Progenitor cell of endocrine pancreas (in vitro differentiated cells): ENCODE measurements around the gene FAM72C. TPM values are rescaled to one million over a fixed set of nuclear protein-coding genes. Genes with fewer than 3 reads are reported as not detected.
"Not testable (repeated sequence)": the region's sequence is repeated elsewhere in the genome, so short reads cannot be mapped to it uniquely, and the experiment has no call there.

ENCODE experiments used
- DNase-seq: peaks from one replicate; pipeline ENCODE4 v3.0.0; 2021; ENCODE audit warnings: low spot score; ENCODE audit not compliant: unreplicated experiment
- H3K27ac Mint-ChIP-seq: 2 replicates; pipeline ENCODE4 v1.8.0; 2021; ENCODE audit warnings: mild to moderate bottlenecking, moderate library complexity, mixed read lengths
- H3K27me3 Mint-ChIP-seq: 2 replicates; pipeline ENCODE4 v1.8.0; 2021; ENCODE audit warnings: mixed read lengths
- H3K36me3 Mint-ChIP-seq: 2 replicates; pipeline ENCODE4 v1.8.0; 2022; ENCODE audit warnings: mixed read lengths; ENCODE audit not compliant: insufficient read depth
- H3K4me1 Mint-ChIP-seq: 2 replicates; pipeline ENCODE4 v1.8.0; 2021; ENCODE audit warnings: low read depth, mixed read lengths
- H3K4me3 Mint-ChIP-seq: 2 replicates; pipeline ENCODE4 v1.8.0; 2021; ENCODE audit warnings: low read depth, mild to moderate bottlenecking, moderate library complexity, mixed read lengths
- H3K9me3 Mint-ChIP-seq: 2 replicates; pipeline ENCODE4 v1.8.0; 2021; ENCODE audit warnings: low read depth, mixed read lengths
- total RNA-seq: library from RNA; stranded (reverse); gene quantifications from 2 replicates; pipeline ENCODE4 v1.2.1, GENCODE V29; 2021
- TF ChIP-seq, protein P1 (sequence below): fragments of 200-600 bp; sonication (generic); IDR thresholded peaks from one replicate; pipeline ENCODE4 v1.5.0; 2021; ENCODE audit warnings: antibody characterized with exemption, mild to moderate bottlenecking; ENCODE audit not compliant: unreplicated experiment

Gene FAM72C
- total RNA-seq, 1 donor from 2014 or later, result 0.62 TPM

DNA sequence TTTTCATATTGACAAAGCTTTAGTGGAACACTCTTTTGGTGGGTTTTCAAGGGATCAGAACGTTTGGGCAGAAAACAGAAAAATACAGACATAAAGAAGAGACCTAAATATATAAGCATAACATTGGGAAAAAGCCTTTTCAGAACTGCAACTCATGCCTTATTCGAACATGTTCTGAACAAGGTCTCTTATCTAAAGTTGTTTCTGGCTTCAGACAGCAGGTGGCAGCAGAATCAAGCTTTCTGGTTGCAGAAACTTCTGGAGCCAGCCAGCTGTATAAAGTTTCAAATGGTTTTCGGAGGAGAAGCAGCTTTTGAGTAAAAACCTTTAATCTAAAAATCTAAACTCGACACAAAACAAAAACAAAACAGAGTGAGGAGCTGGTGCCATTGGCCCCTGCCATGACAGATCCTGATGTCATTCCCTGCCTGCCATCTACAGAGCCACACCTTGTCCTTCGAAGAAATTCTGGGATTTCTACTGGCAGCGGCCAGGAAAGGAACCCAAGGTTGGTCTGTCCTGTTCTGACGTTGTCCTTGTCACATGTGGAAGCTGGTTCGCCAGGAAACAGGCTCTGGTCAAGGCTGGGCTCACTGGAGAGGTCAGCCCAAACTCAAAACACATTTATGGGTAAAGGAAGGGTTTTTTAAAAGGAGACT is 35.2 kb downstream of the FAM72C start:
- not testable (repeated sequence) for H3K27ac Mint-ChIP-seq, H3K36me3 Mint-ChIP-seq, H3K9me3 Mint-ChIP-seq, DNase-seq, H3K4me1 Mint-ChIP-seq, H3K4me3 Mint-ChIP-seq, H3K27me3 Mint-ChIP-seq
- TF ChIP-seq, protein P1, sequence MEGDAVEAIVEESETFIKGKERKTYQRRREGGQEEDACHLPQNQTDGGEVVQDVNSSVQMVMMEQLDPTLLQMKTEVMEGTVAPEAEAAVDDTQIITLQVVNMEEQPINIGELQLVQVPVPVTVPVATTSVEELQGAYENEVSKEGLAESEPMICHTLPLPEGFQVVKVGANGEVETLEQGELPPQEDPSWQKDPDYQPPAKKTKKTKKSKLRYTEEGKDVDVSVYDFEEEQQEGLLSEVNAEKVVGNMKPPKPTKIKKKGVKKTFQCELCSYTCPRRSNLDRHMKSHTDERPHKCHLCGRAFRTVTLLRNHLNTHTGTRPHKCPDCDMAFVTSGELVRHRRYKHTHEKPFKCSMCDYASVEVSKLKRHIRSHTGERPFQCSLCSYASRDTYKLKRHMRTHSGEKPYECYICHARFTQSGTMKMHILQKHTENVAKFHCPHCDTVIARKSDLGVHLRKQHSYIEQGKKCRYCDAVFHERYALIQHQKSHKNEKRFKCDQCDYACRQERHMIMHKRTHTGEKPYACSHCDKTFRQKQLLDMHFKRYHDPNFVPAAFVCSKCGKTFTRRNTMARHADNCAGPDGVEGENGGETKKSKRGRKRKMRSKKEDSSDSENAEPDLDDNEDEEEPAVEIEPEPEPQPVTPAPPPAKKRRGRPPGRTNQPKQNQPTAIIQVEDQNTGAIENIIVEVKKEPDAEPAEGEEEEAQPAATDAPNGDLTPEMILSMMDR, result peak; percentile 60

DNA sequence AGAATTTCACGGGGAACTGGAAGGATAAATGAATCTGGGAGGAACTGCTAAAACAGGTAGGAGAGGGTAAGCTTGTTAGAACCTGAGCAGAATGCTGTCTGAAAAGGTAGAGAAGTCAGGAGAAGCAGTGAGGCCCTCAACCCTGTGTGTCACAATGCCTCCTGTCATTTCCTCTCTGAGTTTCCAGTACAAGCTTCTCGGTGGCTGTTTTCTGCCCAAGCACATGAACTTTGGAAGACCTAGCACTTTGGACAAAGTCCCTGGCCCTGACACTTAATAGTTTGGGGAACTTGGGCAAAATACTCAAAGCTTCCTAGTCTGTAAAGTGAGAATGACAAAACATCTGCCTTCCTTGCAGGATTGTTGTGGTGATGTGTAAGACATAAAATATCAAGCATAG is 52.7 kb downstream of the FAM72C start:
- H3K27me3 Mint-ChIP-seq, DNase-seq, H3K9me3 Mint-ChIP-seq, H3K36me3 Mint-ChIP-seq, H3K27ac Mint-ChIP-seq, H3K4me1 Mint-ChIP-seq, H3K4me3 Mint-ChIP-seq: not testable (repeated sequence)

DNA sequence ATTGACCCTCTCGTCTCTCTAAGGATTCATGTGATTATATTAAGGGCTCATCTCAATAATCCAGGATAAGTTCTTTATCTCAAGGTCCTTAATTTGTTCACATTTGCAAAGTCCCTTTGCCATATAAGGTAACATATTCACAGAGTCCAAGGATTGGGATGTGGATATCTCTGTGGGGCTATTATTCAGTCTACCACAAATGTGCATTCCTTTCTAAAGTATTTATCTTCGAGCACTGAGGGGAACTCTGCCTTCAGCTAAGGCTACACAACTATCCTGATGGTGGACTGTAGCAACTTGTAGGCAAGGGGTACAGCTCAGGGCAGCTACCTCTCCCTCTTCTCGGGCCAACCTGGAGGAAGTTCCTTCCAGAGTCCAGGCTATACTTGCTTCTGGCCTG is 53.2 kb downstream of the FAM72C start:
- not testable (repeated sequence) for H3K9me3 Mint-ChIP-seq

DNA sequence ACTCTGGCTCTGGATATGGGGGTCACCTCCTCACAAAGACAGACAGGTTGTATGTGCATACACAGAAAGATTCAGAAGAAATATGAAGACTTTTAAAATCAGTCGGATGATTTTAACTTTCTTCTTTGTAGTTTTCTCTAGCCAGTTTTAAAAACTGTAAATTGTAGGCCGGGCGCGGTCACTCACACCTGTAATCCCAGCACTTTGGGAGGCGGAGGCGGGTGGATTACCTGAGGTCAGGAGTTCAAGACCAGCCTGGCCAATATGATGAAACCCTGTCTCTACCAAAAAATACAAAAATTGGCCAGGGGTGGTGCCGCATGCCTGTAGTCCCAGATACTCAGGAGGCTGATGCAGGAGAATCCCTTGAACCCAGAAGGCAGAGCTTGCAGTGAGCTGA is 58.1 kb downstream of the FAM72C start:
- not testable (repeated sequence) for H3K4me1 Mint-ChIP-seq, H3K36me3 Mint-ChIP-seq, H3K27me3 Mint-ChIP-seq, H3K9me3 Mint-ChIP-seq, DNase-seq, H3K4me3 Mint-ChIP-seq, H3K27ac Mint-ChIP-seq

More for the DNA sequence above, 53.2 kb downstream of the FAM72C start:
- not testable (repeated sequence) for H3K36me3 Mint-ChIP-seq, H3K27me3 Mint-ChIP-seq, H3K27ac Mint-ChIP-seq, DNase-seq, H3K4me1 Mint-ChIP-seq, H3K4me3 Mint-ChIP-seq
